ENCODE results near the gene BMP7. TPM values are rescaled to one million over a fixed set of nuclear protein-coding genes. Genes with fewer than 3 reads are reported as not detected.
"Not testable (repeated sequence)": the region's sequence is repeated elsewhere in the genome, so short reads cannot be mapped to it uniquely, and the experiment has no call there.

Gene BMP7
- total RNA-seq, 1 experiment from 2014 or later, result not detected

- no TSS peak for BruUV-seq (replicated peaks)
- H3K36me3 Mint-ChIP-seq (ENCODE audit: insufficient read depth, unreplicated experiment), result no peaks in the 10 kb centered on the region
- TF ChIP-seq CTCF (IDR thresholded peaks at IDR 0.05; ENCODE audit: unreplicated experiment), result no peak
- no peak overlapping the region for H3K4me3 Mint-ChIP-seq (ENCODE audit: unreplicated experiment)
- H3K27ac Mint-ChIP-seq (ENCODE audit: low read depth, unreplicated experiment), result no peak overlapping the region
- intact Hi-C loops (cut with micrococcal nuclease), result no loop called here
- peaks cover 14% of the 10 kb centered on the region for H3K27me3 Mint-ChIP-seq (ENCODE audit: insufficient read depth, unreplicated experiment)
- POLR2A ChIA-PET, result interaction anchor here (1.4 kb wide), 1 partner anchor 87 kb away, joined by 3 read pairs; no protein-coding TSS in a partner anchor
- H3K4me1 Mint-ChIP-seq (ENCODE audit: insufficient read depth, unreplicated experiment), result peaks cover 9% of the 10 kb centered on the region
- DNase-seq (ENCODE audit: unreplicated experiment), result peak; percentile 14
- CTCF ChIA-PET, result interaction anchor here (0.6 to 2.2 kb wide), 5 partner anchors 8 to 248 kb away, joined by 3 to 10 read pairs (median 4); no protein-coding TSS in a partner anchor
- H3K9me3 Mint-ChIP-seq (ENCODE audit: unreplicated experiment), result no peaks in the 10 kb centered on the region
Measured at GRCh38 chr20:57243480-57244220, 22.8 kb downstream of the BMP7 start.

GRCh38 chr20:57242414-57242813, 24.0 kb downstream of the BMP7 start:
- peaks cover 26% of the 10 kb centered on the region for H3K27me3 Mint-ChIP-seq (ENCODE audit: insufficient read depth, unreplicated experiment)
- CTCF ChIA-PET, result interaction anchor here (0.6 to 0.9 kb wide), 3 partner anchors 104 to 614 kb away, joined by 3 to 4 read pairs (median 3); no protein-coding TSS in a partner anchor
- BruUV-seq (replicated peaks), result no TSS peak
- no peak overlapping the region for H3K27ac Mint-ChIP-seq (ENCODE audit: low read depth, unreplicated experiment)
- DNase-seq (ENCODE audit: unreplicated experiment), result no peak
- intact Hi-C loops (cut with micrococcal nuclease), result no loop called here
- POLR2A ChIA-PET, result no interaction called here
- no peaks in the 10 kb centered on the region for H3K9me3 Mint-ChIP-seq (ENCODE audit: unreplicated experiment)
- H3K4me1 Mint-ChIP-seq (ENCODE audit: insufficient read depth, unreplicated experiment), result peaks cover 9% of the 10 kb centered on the region
- H3K4me3 Mint-ChIP-seq (ENCODE audit: unreplicated experiment), result no peak overlapping the region
- no peak for TF ChIP-seq CTCF (IDR thresholded peaks at IDR 0.05; ENCODE audit: unreplicated experiment)
- no peaks in the 10 kb centered on the region for H3K36me3 Mint-ChIP-seq (ENCODE audit: insufficient read depth, unreplicated experiment)

- no peak for DNase-seq (ENCODE audit: unreplicated experiment)
- H3K27me3 Mint-ChIP-seq (ENCODE audit: insufficient read depth, unreplicated experiment), result peaks cover 36% of the 10 kb centered on the region
- TF ChIP-seq CTCF (IDR thresholded peaks at IDR 0.05; ENCODE audit: unreplicated experiment), result no peak
- POLR2A ChIA-PET, result interaction anchor here (0.5 to 0.6 kb wide), 2 partner anchors 9 to 91 kb away, joined by 3 to 4 read pairs; no protein-coding TSS in a partner anchor
- H3K4me1 Mint-ChIP-seq (ENCODE audit: insufficient read depth, unreplicated experiment), result peaks cover 9% of the 10 kb centered on the region
- no TSS peak for BruUV-seq (replicated peaks)
- CTCF ChIA-PET, result interaction anchor here (0.7 kb wide), 1 partner anchor 91 kb away, joined by 4 read pairs; no protein-coding TSS in a partner anchor
- no peaks in the 10 kb centered on the region for H3K9me3 Mint-ChIP-seq (ENCODE audit: unreplicated experiment)
- H3K27ac Mint-ChIP-seq (ENCODE audit: low read depth, unreplicated experiment), result no peak overlapping the region
- H3K36me3 Mint-ChIP-seq (ENCODE audit: insufficient read depth, unreplicated experiment), result no peaks in the 10 kb centered on the region
- intact Hi-C loops (cut with micrococcal nuclease), result no loop called here
- no peak overlapping the region for H3K4me3 Mint-ChIP-seq (ENCODE audit: unreplicated experiment)
Measured at GRCh38 chr20:57241363-57241991, 25.0 kb downstream of the BMP7 start.

GRCh38 chr20:57240581-57241362, 25.7 kb downstream of the BMP7 start:
- CTCF ChIA-PET, result interaction anchor here (0.7 kb wide), 1 partner anchor 91 kb away, joined by 4 read pairs; no protein-coding TSS in a partner anchor
- H3K27me3 Mint-ChIP-seq (ENCODE audit: insufficient read depth, unreplicated experiment), result peaks cover 43% of the 10 kb centered on the region

GRCh38 chr20:57239725-57240124, 26.7 kb downstream of the BMP7 start:
- BruUV-seq (replicated peaks); H3K36me3 Mint-ChIP-seq (ENCODE audit: insufficient read depth, unreplicated experiment); intact Hi-C loops (cut with micrococcal nuclease); POLR2A ChIA-PET; H3K4me1 Mint-ChIP-seq (ENCODE audit: insufficient read depth, unreplicated experiment); DNase-seq (ENCODE audit: unreplicated experiment); H3K27ac Mint-ChIP-seq (ENCODE audit: low read depth, unreplicated experiment); H3K9me3 Mint-ChIP-seq (ENCODE audit: unreplicated experiment); H3K4me3 Mint-ChIP-seq (ENCODE audit: unreplicated experiment): not testable (repeated sequence)
- CTCF ChIA-PET, result interaction anchor here (0.6 to 0.9 kb wide), 2 partner anchors 47 to 93 kb away, joined by 3 to 5 read pairs; no protein-coding TSS in a partner anchor
- H3K27me3 Mint-ChIP-seq (ENCODE audit: insufficient read depth, unreplicated experiment), result peaks cover 53% of the 10 kb centered on the region

More at GRCh38 chr20:57240581-57241362, 25.7 kb downstream of the BMP7 start:
- Mint-ChIP-seq H3K4me3 (ENCODE audit: unreplicated experiment) (no peak overlapping the region), H3K4me1 (ENCODE audit: insufficient read depth, unreplicated experiment) (peaks cover 9% of the 10 kb centered on the region), H3K27ac (ENCODE audit: low read depth, unreplicated experiment) (no peak overlapping the region), H3K9me3 (ENCODE audit: unreplicated experiment) (no peaks in the 10 kb centered on the region), H3K36me3 (ENCODE audit: insufficient read depth, unreplicated experiment) (no peaks in the 10 kb centered on the region)
- POLR2A ChIA-PET, result no interaction called here
- intact Hi-C loops (cut with micrococcal nuclease), result no loop called here
- no peak for DNase-seq (ENCODE audit: unreplicated experiment)
- TF ChIP-seq CTCF (IDR thresholded peaks at IDR 0.05; ENCODE audit: unreplicated experiment), result no peak
- BruUV-seq (replicated peaks), result no TSS peak
